Measurements from ENCODE around the gene WDFY4.

GRCh38 chr10:48896756-48897440 is 212.2 kb downstream of the WDFY4 start:
- no peak for TF ChIP-seq CTCF (IDR thresholded peaks at IDR 0.05)
- TF ChIP-seq, protein P1, sequence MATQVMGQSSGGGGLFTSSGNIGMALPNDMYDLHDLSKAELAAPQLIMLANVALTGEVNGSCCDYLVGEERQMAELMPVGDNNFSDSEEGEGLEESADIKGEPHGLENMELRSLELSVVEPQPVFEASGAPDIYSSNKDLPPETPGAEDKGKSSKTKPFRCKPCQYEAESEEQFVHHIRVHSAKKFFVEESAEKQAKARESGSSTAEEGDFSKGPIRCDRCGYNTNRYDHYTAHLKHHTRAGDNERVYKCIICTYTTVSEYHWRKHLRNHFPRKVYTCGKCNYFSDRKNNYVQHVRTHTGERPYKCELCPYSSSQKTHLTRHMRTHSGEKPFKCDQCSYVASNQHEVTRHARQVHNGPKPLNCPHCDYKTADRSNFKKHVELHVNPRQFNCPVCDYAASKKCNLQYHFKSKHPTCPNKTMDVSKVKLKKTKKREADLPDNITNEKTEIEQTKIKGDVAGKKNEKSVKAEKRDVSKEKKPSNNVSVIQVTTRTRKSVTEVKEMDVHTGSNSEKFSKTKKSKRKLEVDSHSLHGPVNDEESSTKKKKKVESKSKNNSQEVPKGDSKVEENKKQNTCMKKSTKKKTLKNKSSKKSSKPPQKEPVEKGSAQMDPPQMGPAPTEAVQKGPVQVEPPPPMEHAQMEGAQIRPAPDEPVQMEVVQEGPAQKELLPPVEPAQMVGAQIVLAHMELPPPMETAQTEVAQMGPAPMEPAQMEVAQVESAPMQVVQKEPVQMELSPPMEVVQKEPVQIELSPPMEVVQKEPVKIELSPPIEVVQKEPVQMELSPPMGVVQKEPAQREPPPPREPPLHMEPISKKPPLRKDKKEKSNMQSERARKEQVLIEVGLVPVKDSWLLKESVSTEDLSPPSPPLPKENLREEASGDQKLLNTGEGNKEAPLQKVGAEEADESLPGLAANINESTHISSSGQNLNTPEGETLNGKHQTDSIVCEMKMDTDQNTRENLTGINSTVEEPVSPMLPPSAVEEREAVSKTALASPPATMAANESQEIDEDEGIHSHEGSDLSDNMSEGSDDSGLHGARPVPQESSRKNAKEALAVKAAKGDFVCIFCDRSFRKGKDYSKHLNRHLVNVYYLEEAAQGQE (IDR thresholded peaks at IDR 0.05; ENCODE audit: insufficient read depth in 1 of 2, low read depth in 2 of 2, low read length in 1 of 2) = no peak
- no peak for TF ChIP-seq POLR2AphosphoS5 (IDR thresholded peaks at IDR 0.05; ENCODE audit: low read depth, low read length)
- TF ChIP-seq TCF7L2 (IDR thresholded peaks at IDR 0.05; ENCODE audit: low read depth, low read length) = no peak
